HepG2 (cell line): ENCODE data around the gene GDF7. TPM values are rescaled to one million over a fixed set of nuclear protein-coding genes. Genes with fewer than 3 reads are reported as not detected.
A peak's percentile ranks its signal among the peaks of the same experiment; 100 is the strongest.

Experiments used
- ARNT2 ChIP-seq: sonication (generic); formaldehyde crosslinking; IDR thresholded peaks from 2 replicates; pipeline ENCODE4 v1.8.0; 2022; ENCODE audit warnings: mild to moderate bottlenecking, low read depth, missing genetic modification reagents, moderate library complexity
- ATF5 ChIP-seq: sonication (generic); formaldehyde crosslinking; IDR thresholded peaks from 2 replicates; pipeline ENCODE4 v1.4.0; 2020; ENCODE audit warnings: mild to moderate bottlenecking, low read depth, missing genetic modification reagents
- FOXJ3 ChIP-seq: sonication (generic); formaldehyde crosslinking; IDR thresholded peaks from 2 replicates; pipeline ENCODE4 v1.4.0; 2020; ENCODE audit warnings: missing genetic modification reagents, mild to moderate bottlenecking, borderline replicate concordance
- FOXO1 ChIP-seq: sonication (generic); formaldehyde crosslinking; IDR thresholded peaks from 2 replicates; pipeline ENCODE4 v1.4.0; 2020; ENCODE audit warnings: missing genetic modification reagents
- GMEB1 ChIP-seq: sonication (generic); formaldehyde crosslinking; IDR thresholded peaks from 2 replicates; pipeline ENCODE4 v1.5.1; 2020; ENCODE audit warnings: missing genetic modification reagents, mild to moderate bottlenecking, borderline replicate concordance
- GRHL1 ChIP-seq: sonication (generic); formaldehyde crosslinking; conservative IDR thresholded peaks from 2 replicates; pipeline ENCODE4 v1.8.0; 2022; ENCODE audit warnings: missing genetic modification reagents
- HOXA7 ChIP-seq: sonication (generic); formaldehyde crosslinking; IDR thresholded peaks from 2 replicates; pipeline ENCODE4 v1.8.1; 2022; ENCODE audit warnings: mild to moderate bottlenecking, missing genetic modification reagents, moderate library complexity
- IKZF4 ChIP-seq: sonication (generic); formaldehyde crosslinking; IDR thresholded peaks from 2 replicates; pipeline ENCODE4 v1.5.1; 2020; ENCODE audit warnings: borderline replicate concordance, mild to moderate bottlenecking, low read depth, missing genetic modification reagents; ENCODE audit errors: not compliant biosample characterization
- JUND ChIP-seq: sonication (generic); formaldehyde crosslinking; IDR thresholded peaks from 2 replicates; pipeline ENCODE4 v1.8.0; 2022; ENCODE audit warnings: mild to moderate bottlenecking, missing genetic modification reagents
- KDM5B ChIP-seq: sonication (generic); formaldehyde crosslinking; IDR thresholded peaks from 2 replicates; pipeline ENCODE4 v1.4.0; 2020; ENCODE audit warnings: missing genetic modification reagents, mild to moderate bottlenecking, borderline replicate concordance
- RXRA ChIP-seq: sonication (generic); formaldehyde crosslinking; IDR thresholded peaks from 2 replicates; pipeline ENCODE4 v1.5.1; 2020; ENCODE audit warnings: missing genetic modification reagents
- SETDB1 ChIP-seq: sonication (generic); formaldehyde crosslinking; IDR thresholded peaks from 2 replicates; pipeline ENCODE4 v1.5.1; 2020; ENCODE audit warnings: missing genetic modification reagents, mild to moderate bottlenecking, borderline replicate concordance
- ZFY ChIP-seq: sonication (generic); formaldehyde crosslinking; IDR thresholded peaks from 2 replicates; pipeline ENCODE4 v1.4.0; 2020; ENCODE audit warnings: missing genetic modification reagents
- ZKSCAN8 ChIP-seq: IDR thresholded peaks from 2 replicates; pipeline ENCODE4 v1.6.1; 2016; ENCODE audit warnings: borderline replicate concordance, missing genetic modification reagents, missing compliant biosample characterization
- ZNF3 ChIP-seq: IDR thresholded peaks from 2 replicates; pipeline ENCODE4 v1.7.0; 2017; ENCODE audit warnings: inconsistent platforms
- ZNF326 ChIP-seq: sonication (generic); formaldehyde crosslinking; IDR thresholded peaks from 2 replicates; pipeline ENCODE4 v1.4.0; 2020; ENCODE audit warnings: missing genetic modification reagents, borderline replicate concordance
- ZNF362 ChIP-seq: sonication (generic); formaldehyde crosslinking; IDR thresholded peaks from 2 replicates; pipeline ENCODE4 v1.4.0; 2020; ENCODE audit warnings: missing genetic modification reagents, mild to moderate bottlenecking, borderline replicate concordance
- ZNF441 ChIP-seq: sonication (generic); formaldehyde crosslinking; IDR thresholded peaks from 2 replicates; pipeline ENCODE4 v1.7.0; 2021; ENCODE audit warnings: missing genetic modification reagents, borderline replicate concordance
- ZNF749 ChIP-seq: sonication (generic); formaldehyde crosslinking; IDR thresholded peaks from 2 replicates; pipeline ENCODE4 v1.8.0; 2022; ENCODE audit warnings: mild to moderate bottlenecking, missing genetic modification reagents, moderate library complexity, borderline replicate concordance
- ZNF770 ChIP-seq: sonication (generic); formaldehyde crosslinking; IDR thresholded peaks from 2 replicates; pipeline ENCODE4 v1.5.0; 2020; ENCODE audit warnings: mild to moderate bottlenecking, missing genetic modification reagents
- ZSCAN29 ChIP-seq: sonication (generic); formaldehyde crosslinking; conservative IDR thresholded peaks from 2 replicates; pipeline ENCODE4 v1.4.0; 2020; ENCODE audit warnings: mild to moderate bottlenecking, missing genetic modification reagents
- polyA plus RNA-seq, 8 experiments: library from polyadenylated mRNA; depleted of rRNA in 3 of 8; stranded (reverse) in 7 of 8; unstranded in 1 of 8; fragments of >200 nt; fragmentation: Illumina TruSeq in 4 of 8; extraction: Trizol in 4 of 8; gene quantifications; 2 replicates each; pipeline versions ENCODE4 v1.2.1 to v1.2.3, GENCODE V29; 2011 to 2016; ENCODE audit warnings: low read depth in 4 of 8, missing spikeins in 1 of 8, mixed read lengths in 1 of 8; ENCODE audit not compliant: insufficient read depth in 1 of 8
- total RNA-seq, 5 experiments: library from RNA; depleted of rRNA; stranded (reverse); fragments of >200 nt; fragmentation: Illumina TruSeq; extraction: Trizol; gene quantifications; 2 replicates each; pipeline ENCODE4 v1.2.3, GENCODE V29; 2016; ENCODE audit warnings: low read depth in 1 of 5

GDF7 gene
- total and polyA plus RNA-seq, 2 of the 13 experiments (the other 11 are each of a cell fraction or from before 2014, with no cell fraction given): 1.6 to 15.0 TPM

GRCh38 chr2:20728114-20728758 is 61.3 kb downstream of the GDF7 start (continued):
- TF ChIP-seq ZNF362 (0 out of 2 replicates have a peak, but pooled peaks have one; percentile 44), ZNF770 (CRISPR knock-in tag) (peak; percentile 58), GRHL1 (CRISPR knock-in tag) (no peak), ZKSCAN8 (CRISPR knock-in tag) (peak; percentile 72; the same call in 1 of the 2 replicates), FOXO1 (peak; percentile 91), ZSCAN29 (CRISPR knock-in tag) (peak; percentile 88; the same call in 1 of the 2 replicates), IKZF4 (CRISPR knock-in tag) (no peak), ATF5 (CRISPR knock-in tag) (no peak), GMEB1 (0 out of 2 replicates have a peak, but pooled peaks have one; percentile 20), JUND (peak; percentile 29; the same call in 1 of the 2 replicates), RXRA (CRISPR knock-in tag) (peak; percentile 96; the same call in 1 of the 2 replicates), FOXJ3 (CRISPR knock-in tag) (peak; percentile 92; the same call in 1 of the 2 replicates), KDM5B (CRISPR knock-in tag) (0 out of 2 replicates have a peak, but pooled peaks have one; percentile 19), ZFY (CRISPR knock-in tag) (no peak), ZNF3 (CRISPR knock-in tag) (0 out of 2 replicates have a peak, but pooled peaks have one; percentile 20), ZNF749 (CRISPR knock-in tag) (peak; percentile 30; the same call in 1 of the 2 replicates), ZNF441 (CRISPR knock-in tag) (peak; percentile 69; the same call in 1 of the 2 replicates), SETDB1 (0 out of 2 replicates have a peak, but pooled peaks have one; percentile 24), HOXA7 (no peak), ARNT2 (peak; percentile 86), ZNF326 (CRISPR knock-in tag) (no peak)
